Peyer's patch (tissue), 4 donors: ENCODE measurements around the gene GMNC. TPM values are rescaled to one million over a fixed set of nuclear protein-coding genes. Genes with fewer than 3 reads are reported as not detected.
"Not testable (repeated sequence)": the region's sequence is repeated elsewhere in the genome, so short reads cannot be mapped to it uniquely, and the experiment has no call there.

ENCODE experiments used
- DNase-seq, 3 donors: peaks; one replicate each; pipeline ENCODE4 v3.0.0-alpha.2; 2017 to 2019
- H3K27ac ChIP-seq, 4 donors: fragments of 200-600 bp; sonication (generic); one replicate each; pipeline ENCODE4 v1.5.1; 2016 to 2019
- H3K27me3 ChIP-seq, 2 donors: fragments of 200-600 bp; sonication (generic); one replicate each; pipeline ENCODE4 v1.5.1; 2019
- H3K36me3 ChIP-seq, 3 donors: fragments of 200-600 bp; sonication (generic); one replicate each; pipeline ENCODE4 v1.5.1; 2016 to 2019
- H3K4me1 ChIP-seq, 4 donors: fragments of 200-600 bp; sonication (generic); one replicate each; pipeline ENCODE4 v1.5.1; 2016 to 2019
- H3K4me3 ChIP-seq, 4 donors: fragments of 200-600 bp; sonication (generic); 1 replicate in 3 of 4; 2 replicates in 1 of 4; pipeline ENCODE4 v1.5.1; 2016 to 2019; ENCODE audit warnings: mild to moderate bottlenecking in 1 of 4
- H3K9me3 ChIP-seq, 4 donors: fragments of 200-600 bp; sonication (generic); one replicate each; pipeline ENCODE4 v1.5.1; 2016 to 2019; ENCODE audit warnings: mild to moderate bottlenecking in 1 of 4
- POLR2A ChIP-seq, 2 donors: fragments of 450-650 bp; IDR thresholded peaks; one replicate each; pipeline ENCODE4 v1.5.1; 2017; ENCODE audit warnings: antibody characterized with exemption in 2 of 2, mild to moderate bottlenecking in 2 of 2, moderate library complexity in 2 of 2
- total RNA-seq, 4 donors: library from RNA; depleted of rRNA; stranded (reverse); fragments of >200 nt; gene quantifications; one replicate each; pipeline ENCODE4 v1.1.0, GENCODE V29; 2016
- TF ChIP-seq, protein P1 (sequence below), 6 experiments: fragments of 450-650 bp in 4 of 6; fragments of 200-600 bp in 2 of 6; sonication (generic) in 1 of 6; IDR thresholded peaks; one replicate each; pipeline ENCODE4 v1.5.1; 2017 to 2019; ENCODE audit warnings: antibody characterized with exemption in 6 of 6, mild to moderate bottlenecking in 3 of 6, moderate library complexity in 1 of 6

The GMNC gene
- total RNA-seq, 4 donors from 2014 or later: not detected

DNA sequence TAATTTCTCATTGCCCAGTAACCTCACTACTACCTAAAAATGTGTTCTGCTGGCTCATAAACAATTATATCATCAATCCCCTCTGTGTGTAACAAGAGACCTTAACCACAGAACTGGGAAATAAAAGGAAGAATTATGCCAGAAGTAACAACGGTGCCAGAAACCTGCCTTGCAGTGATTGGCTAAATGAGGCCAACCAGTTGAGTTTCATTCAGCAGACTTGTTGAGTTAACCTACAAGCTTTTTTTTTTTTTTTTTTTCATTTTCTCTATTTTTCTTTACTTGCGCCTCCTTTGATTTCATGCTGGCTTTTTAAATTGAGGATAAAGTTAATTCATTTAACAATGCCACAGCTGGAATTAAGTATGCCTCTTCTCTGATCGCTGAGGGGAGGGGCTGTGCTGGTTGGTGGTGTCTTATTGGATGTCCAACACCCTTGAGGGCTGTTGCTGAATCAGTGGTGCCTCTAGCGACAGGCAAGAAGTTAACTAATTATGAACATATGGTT, 30.0 kb upstream of the GMNC start:
- no peak for DNase-seq
- TF ChIP-seq POLR2A (IDR thresholded peaks at IDR 0.05): no peak
- TF ChIP-seq, protein P1, sequence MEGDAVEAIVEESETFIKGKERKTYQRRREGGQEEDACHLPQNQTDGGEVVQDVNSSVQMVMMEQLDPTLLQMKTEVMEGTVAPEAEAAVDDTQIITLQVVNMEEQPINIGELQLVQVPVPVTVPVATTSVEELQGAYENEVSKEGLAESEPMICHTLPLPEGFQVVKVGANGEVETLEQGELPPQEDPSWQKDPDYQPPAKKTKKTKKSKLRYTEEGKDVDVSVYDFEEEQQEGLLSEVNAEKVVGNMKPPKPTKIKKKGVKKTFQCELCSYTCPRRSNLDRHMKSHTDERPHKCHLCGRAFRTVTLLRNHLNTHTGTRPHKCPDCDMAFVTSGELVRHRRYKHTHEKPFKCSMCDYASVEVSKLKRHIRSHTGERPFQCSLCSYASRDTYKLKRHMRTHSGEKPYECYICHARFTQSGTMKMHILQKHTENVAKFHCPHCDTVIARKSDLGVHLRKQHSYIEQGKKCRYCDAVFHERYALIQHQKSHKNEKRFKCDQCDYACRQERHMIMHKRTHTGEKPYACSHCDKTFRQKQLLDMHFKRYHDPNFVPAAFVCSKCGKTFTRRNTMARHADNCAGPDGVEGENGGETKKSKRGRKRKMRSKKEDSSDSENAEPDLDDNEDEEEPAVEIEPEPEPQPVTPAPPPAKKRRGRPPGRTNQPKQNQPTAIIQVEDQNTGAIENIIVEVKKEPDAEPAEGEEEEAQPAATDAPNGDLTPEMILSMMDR (IDR thresholded peaks at IDR 0.05): no peak
- no peaks in the 10 kb centered on the region for H3K4me1 ChIP-seq
- H3K9me3 ChIP-seq: no peaks in the 10 kb centered on the region
- H3K27me3 ChIP-seq: no peaks in the 10 kb centered on the region
- H3K36me3 ChIP-seq: no peaks in the 10 kb centered on the region
- H3K4me3 ChIP-seq: no peak overlapping the region
- no peak overlapping the region for H3K27ac ChIP-seq

DNA sequence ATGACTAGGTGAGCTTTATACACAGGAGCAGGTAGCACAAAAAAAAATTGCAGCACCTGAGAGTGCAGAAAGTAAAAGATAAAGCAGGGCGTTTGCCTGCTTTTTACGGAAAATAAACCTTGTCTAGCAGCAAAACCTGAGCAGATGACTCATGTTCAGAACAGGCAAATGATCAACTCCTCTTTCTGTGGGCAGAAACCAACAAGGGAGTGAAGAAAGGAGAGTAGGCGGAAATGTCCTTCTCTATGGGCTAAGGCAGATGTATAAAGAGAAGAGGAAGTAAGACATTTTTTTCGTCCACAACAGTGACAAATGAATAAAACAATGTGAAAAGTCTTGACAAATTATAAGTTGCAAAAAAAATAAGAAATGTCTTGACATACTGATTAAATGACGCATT, 24.5 kb upstream of the GMNC start:
- DNase-seq: no peak
- Histone ChIP-seq H3K4me3 (no peak overlapping the region), H3K27me3 (no peaks in the 10 kb centered on the region), H3K9me3 (no peaks in the 10 kb centered on the region), H3K4me1 (no peaks in the 10 kb centered on the region), H3K36me3 (no peaks in the 10 kb centered on the region), H3K27ac (no peak overlapping the region)
- TF ChIP-seq, protein P1 (IDR thresholded peaks at IDR 0.05): no peak
- TF ChIP-seq POLR2A (IDR thresholded peaks at IDR 0.05): no peak

DNA sequence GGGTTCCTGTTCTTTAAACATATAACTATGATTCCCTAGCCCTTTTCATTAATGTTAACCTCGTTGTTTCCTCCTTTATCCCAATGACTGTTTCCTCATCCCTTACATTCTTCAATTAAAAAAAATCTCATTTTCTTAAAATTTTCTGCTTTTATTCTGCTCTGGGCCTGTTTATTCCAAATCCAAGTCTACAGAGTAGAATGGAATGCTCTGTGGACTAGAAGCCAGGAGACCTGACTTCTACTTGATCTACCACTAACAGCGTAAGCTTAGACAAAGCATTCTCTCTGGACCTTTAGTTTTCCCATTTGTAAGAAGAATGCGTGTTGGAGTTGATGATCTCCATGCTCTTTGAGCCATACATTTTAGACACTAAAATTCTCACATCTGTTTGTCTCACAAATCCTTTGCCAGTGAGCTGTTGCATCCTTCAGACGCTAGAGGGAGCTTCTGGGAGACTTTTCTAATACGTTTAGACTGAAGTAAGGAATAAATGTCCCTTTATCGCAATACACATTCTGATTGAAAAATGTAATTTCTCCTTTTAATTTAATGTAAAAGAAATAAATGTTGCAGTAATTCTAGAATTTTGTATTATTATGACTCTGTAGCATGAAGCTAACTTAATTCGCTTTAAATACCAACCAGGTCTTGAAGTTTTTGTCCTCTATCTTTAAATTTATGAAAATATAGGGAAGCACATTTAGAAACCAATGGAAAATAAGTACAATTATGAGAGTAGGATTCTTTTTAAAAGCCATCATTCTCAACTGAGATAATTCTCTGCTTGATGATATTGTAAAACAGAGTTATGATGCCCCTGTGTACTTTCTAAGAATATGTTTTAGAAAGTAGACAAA, 21.7 kb upstream of the GMNC start:
- H3K36me3 ChIP-seq: no peaks in the 10 kb centered on the region
- H3K9me3 ChIP-seq: no peaks in the 10 kb centered on the region
- DNase-seq: peak in 1 of 3 donors; percentile 66
- no peak overlapping the region for H3K4me3 ChIP-seq
- H3K4me1 ChIP-seq: no peaks in the 10 kb centered on the region
- H3K27ac ChIP-seq: no peak overlapping the region
- TF ChIP-seq, protein P1 (IDR thresholded peaks at IDR 0.05): peak; percentile 15 to 70 (median 58)
- TF ChIP-seq POLR2A (IDR thresholded peaks at IDR 0.05): no peak
- no peaks in the 10 kb centered on the region for H3K27me3 ChIP-seq

DNA sequence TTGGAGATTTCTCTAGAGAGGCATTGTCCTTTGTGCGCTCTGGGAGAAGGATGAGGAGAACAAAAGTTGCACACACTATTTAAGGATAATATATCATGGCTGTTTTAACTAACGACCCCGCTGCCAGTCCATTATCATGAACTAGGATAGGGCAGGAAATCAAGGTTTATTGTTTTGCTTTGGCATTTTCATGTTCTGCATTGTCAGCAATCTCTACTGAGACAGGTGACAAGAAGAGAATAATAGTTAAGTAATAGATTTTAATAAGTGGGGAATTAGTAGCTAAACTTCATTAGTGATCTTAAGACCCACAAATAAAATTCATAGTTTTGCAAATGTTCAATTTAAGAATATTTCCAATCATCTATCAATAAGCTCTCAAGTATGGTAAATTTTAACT, 20.6 kb upstream of the GMNC start:
- Histone ChIP-seq H3K27me3 (no peaks in the 10 kb centered on the region), H3K4me1 (no peaks in the 10 kb centered on the region)

DNA sequence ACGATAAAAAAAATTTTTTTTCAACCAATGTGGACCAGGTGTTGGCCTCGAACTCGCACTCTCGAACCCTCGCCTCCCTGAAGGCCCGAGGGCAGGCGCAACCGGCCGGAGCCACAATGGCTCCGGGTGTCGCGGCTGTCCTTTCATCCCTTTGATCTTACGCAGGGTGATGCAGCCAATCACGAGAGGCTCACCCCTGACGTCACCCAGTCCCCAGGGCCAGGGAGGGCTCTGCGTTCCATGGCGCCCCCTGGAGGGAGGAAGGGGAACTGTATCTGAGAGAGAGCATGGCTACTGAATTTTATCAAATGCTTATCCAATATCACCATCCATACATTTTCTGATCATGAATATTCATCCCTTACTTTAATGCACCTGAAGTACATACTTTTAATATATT, 15.4 kb upstream of the GMNC start:
- TF ChIP-seq POLR2A (IDR thresholded peaks at IDR 0.05): no peak
- TF ChIP-seq, protein P1 (IDR thresholded peaks at IDR 0.05): peak in 1 of 6 experiments; percentile 4
- no peak overlapping the region for H3K4me3 ChIP-seq
- H3K27ac ChIP-seq: no peak overlapping the region
- no peaks in the 10 kb centered on the region for H3K9me3 ChIP-seq
- no peaks in the 10 kb centered on the region for H3K36me3 ChIP-seq
- H3K27me3 ChIP-seq: no peaks in the 10 kb centered on the region
- DNase-seq: no peak
- no peaks in the 10 kb centered on the region for H3K4me1 ChIP-seq

More for the DNA sequence above, 20.6 kb upstream of the GMNC start:
- Histone ChIP-seq H3K4me3 (no peak overlapping the region), H3K27ac (no peak overlapping the region), H3K36me3 (no peaks in the 10 kb centered on the region), H3K9me3 (no peaks in the 10 kb centered on the region)
- DNase-seq: no peak
- no peak for TF ChIP-seq POLR2A (IDR thresholded peaks at IDR 0.05)
- TF ChIP-seq, protein P1 (IDR thresholded peaks at IDR 0.05): no peak

DNA sequence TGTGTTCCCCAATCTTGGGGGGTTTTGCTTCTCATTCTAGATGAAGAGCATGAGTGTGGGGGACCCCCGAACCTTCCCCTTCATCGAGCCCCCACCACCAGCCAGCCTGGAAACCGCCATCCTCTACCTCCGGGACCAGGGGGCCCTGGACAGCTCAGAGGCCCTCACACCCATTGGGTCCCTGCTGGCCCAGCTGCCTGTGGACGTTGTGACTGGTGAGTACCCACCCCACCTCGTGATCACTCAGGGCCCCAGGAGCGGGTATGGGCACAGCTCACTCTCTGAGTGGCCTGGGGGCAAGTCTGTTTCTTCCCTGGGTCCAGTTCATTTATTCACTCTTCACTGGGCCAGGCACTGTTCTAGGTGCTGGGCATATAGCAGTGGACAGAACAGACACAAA, 13.9 kb upstream of the GMNC start:
- not testable (repeated sequence) for H3K27ac ChIP-seq, H3K27me3 ChIP-seq, DNase-seq, H3K4me1 ChIP-seq, H3K9me3 ChIP-seq, H3K4me3 ChIP-seq, H3K36me3 ChIP-seq

DNA sequence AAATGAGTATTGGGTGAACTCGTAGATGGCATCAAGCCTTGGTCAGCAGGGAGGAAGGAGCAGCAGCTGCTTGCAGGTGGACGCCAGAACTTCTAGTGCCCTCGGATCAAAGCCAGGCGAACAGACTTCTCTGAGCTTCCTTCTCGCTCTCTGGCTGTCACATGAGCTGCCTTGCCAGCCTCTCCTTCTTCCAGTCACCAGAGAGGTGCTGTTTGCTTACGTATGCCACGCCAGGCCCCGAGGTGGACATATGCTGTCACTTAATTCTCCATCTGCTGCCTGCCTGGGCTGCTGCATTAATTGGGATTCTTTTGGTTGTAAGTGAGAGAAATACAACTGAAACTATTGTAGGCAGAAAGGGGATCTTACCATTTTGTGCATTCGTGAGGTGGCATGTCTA, 12.6 kb upstream of the GMNC start:
- not testable (repeated sequence) for H3K4me1 ChIP-seq, H3K4me3 ChIP-seq, H3K9me3 ChIP-seq, DNase-seq, H3K27ac ChIP-seq, H3K27me3 ChIP-seq, H3K36me3 ChIP-seq
